GM13976 (cell line): Measurements from ENCODE around the gene STX10.

ENCODE experiments used
- DNase-seq: peaks from one replicate; pipeline ENCODE4 v3.0.0; 2012; ENCODE audit warnings: low spot score
- in situ Hi-C: fragments of 300-500 bp; cut with MboI; formaldehyde crosslinking; loops from one replicate; pipeline ENCODE4 v1.12.0; 2022; ENCODE audit warnings: low sequenced_read_pairs, mixed read lengths, inconsistent platforms; ENCODE audit not compliant: unreplicated experiment
- TF ChIP-seq, protein P1 (sequence below): IDR thresholded peaks from 2 replicates; pipeline ENCODE4 v1.5.1; 2012; ENCODE audit warnings: borderline replicate concordance, mild to moderate bottlenecking; ENCODE audit not compliant: insufficient read depth; ENCODE audit errors: extremely low read depth, missing control alignments, control extremely low read depth

Gene STX10

DNA sequence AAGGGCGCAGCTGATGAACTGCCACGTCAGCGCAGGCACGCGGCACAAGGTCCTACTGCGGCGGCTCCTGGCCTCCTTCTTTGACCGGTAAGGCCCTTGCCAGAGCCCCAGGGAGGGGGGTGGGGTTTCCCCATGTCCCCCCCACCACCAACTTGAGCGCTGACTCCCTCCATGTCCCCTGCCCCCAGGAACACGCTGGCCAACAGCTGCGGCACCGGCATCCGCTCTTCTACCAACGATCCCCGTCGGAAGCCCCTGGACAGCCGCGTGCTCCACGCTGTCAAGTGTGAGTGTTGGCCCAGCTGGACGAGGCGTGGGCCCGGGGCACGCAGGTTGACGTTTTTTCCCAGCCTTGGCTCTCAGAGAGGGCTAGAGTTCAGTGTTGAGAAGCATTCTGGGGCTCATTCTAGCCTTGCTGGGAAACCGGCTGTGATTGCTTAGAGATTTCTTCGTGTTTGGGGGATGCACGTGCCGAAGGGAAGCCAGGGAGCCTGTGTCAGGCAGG lies 12.8 kb downstream of the STX10 start:
- TF ChIP-seq, protein P1, sequence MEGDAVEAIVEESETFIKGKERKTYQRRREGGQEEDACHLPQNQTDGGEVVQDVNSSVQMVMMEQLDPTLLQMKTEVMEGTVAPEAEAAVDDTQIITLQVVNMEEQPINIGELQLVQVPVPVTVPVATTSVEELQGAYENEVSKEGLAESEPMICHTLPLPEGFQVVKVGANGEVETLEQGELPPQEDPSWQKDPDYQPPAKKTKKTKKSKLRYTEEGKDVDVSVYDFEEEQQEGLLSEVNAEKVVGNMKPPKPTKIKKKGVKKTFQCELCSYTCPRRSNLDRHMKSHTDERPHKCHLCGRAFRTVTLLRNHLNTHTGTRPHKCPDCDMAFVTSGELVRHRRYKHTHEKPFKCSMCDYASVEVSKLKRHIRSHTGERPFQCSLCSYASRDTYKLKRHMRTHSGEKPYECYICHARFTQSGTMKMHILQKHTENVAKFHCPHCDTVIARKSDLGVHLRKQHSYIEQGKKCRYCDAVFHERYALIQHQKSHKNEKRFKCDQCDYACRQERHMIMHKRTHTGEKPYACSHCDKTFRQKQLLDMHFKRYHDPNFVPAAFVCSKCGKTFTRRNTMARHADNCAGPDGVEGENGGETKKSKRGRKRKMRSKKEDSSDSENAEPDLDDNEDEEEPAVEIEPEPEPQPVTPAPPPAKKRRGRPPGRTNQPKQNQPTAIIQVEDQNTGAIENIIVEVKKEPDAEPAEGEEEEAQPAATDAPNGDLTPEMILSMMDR = no peak
- in situ Hi-C loops = no loop called here

DNA sequence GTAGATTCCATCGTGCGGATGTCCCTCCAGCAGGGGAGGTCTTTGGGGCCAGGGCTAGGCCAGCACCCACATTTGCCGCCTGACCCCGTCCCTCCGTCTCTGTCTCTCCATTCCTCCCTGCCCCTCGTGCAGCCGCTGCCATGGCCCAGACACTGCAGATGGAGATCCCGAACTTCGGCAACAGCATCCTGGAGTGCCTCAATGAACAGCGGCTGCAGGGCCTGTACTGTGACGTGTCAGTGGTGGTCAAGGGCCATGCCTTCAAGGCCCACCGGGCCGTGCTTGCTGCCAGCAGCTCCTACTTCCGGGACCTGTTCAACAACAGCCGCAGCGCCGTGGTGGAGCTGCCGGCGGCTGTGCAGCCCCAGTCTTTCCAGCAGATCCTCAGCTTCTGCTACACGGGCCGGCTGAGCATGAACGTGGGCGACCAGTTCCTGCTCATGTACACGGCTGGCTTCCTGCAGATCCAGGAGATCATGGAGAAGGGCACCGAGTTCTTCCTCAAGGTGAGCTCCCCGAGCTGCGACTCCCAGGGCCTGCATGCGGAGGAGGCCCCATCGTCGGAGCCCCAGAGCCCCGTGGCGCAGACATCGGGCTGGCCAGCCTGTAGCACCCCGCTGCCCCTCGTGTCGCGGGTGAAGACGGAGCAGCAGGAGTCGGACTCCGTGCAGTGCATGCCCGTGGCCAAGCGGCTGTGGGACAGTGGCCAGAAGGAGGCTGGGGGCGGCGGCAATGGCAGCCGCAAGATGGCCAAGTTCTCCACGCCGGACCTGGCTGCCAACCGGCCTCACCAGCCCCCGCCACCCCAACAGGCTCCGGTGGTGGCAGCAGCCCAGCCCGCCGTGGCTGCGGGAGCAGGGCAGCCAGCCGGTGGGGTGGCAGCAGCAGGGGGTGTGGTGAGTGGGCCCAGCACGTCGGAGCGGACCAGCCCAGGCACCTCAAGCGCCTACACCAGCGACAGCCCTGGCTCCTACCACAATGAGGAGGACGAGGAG lies 14.8 kb downstream of the STX10 start:
- TF ChIP-seq, protein P1 = no peak

More for the DNA sequence above, 12.8 kb downstream of the STX10 start:
- no peak for DNase-seq

DNA sequence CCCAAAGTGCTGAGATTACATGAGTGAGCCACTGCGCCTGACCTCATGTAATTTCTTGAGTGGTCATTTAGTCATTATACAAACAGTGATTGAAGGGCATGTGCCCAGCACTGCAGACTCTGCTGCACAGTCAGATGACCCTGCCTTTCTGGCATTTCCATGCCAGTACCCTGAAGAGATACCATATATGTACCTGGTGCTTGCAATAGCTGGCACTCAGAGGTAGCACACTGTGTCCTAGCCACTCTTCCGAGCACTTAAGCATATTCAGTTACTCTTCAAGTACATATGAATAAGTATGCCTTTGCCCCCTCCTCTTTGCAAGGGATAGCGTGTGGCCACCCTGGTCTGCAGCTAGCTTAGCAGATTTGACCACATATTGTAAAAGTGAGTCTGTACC lies 15.5 kb downstream of the STX10 start:
- TF ChIP-seq, protein P1 = no peak
- DNase-seq = no peak
- in situ Hi-C loops = no loop called here

More for the DNA sequence above, 14.8 kb downstream of the STX10 start:
- no peak for DNase-seq
- in situ Hi-C loops = no loop called here

DNA sequence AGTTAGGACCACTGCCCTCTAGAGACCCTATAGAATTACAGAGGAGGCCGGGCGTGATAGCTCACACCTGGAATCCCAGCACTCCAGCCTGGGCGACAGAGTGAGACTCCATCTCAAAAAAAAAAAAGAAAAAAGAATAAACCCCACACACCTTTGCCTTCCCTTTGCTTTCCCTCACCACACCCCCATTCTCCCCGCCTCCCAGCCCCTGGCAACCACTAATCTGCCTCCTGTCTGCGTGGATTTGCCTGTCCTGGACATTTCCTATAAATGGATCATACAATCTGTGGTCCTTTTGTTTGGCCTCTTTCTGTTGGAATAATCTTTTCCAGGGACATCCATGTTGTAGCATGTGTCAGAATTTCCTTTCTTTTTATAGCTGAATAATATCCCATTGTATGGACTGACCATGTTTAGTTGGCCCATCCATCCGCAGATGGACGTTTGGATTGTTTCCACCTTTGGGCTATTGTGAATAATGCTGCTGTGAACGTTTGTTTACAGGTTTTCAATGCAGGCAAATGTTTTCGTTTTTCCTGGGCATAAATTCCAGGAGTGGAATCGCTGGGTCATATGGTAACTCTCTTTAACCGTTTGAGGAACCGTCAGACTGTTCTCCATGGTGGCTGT lies 16.8 kb downstream of the STX10 start:
- in situ Hi-C loops = no loop called here
- TF ChIP-seq, protein P1 = no peak
- no peak for DNase-seq

DNA sequence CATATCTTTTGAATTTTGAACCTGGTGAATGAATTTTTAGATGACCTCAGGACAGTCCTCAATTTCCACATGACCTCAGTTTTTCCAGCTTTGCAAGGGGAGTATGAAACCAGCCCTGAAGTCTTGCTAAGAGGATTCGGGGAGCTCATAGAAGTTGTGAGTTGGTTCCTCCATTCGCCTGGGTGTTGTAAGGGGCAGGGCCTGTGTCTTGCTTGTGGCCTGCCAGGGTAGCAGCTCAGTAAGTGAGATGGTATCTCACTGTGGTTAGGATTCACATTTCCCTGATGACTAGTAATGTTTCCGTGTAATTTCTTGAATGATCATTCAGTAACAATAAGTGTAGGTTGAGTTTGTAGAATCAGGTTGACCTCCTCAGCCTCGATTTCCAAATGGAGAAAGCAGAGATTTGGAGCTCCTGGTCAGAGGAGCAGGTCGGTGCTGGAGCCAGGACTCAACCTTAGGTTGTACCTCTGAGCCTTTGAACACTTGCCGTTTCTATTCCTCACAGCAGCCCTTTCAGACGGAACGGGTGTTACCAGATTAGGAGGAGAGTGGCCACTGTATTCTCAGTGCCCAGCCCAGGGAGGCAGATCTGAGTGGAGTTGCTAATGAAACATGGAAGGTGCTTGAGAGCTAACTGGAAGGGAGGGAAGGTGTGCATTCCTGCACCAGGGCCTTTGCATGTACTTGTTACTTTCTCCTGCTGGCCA lies 17.5 kb downstream of the STX10 start:
- TF ChIP-seq, protein P1 = no peak
- no peak for DNase-seq
- in situ Hi-C loops = no loop called here

DNA sequence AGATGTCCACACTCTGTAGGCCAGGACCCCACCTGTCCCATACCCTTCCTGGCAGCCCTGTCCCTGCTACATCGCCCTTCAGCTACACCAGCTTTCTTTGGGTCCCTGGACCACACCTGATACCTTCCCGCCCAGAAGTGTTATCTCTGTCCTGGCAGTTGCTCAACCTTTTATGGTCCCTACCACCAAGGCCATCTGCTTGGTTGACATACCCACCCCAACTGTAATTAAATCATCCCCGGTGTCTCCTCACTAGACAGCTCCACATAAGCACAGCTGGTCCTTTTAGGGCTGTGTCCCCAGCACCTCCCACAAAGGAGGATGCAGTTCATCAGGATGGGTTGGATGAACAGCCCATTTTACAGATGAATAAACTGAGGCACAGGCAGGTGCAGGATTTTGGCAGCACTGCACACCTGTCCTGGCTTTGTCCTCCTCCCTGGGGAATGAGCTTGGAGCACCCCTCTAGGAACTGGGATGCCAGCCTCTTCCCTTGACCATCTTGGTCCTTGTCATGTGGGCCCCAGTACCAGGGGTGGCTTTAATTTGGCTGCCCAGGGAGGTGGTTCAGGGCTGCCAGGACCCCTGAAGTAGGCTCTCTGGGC lies 19.2 kb downstream of the STX10 start:
- in situ Hi-C loops = no loop called here
- TF ChIP-seq, protein P1 = no peak

More for the DNA sequence above, 19.2 kb downstream of the STX10 start:
- no peak for DNase-seq
